ENCODE measurements around the gene ESR2.

- no peak for TF ChIP-seq CTCF (IDR thresholded peaks at IDR 0.05; ENCODE audit: insufficient read depth, low read depth, low read length)
- TF ChIP-seq EZH2 (IDR thresholded peaks at IDR 0.05; ENCODE audit: insufficient read depth, low read length), result no peak
Measured at GRCh38 chr14:64190974-64191502, 103.1 kb downstream of the ESR2 start.

All from astrocyte (in vitro differentiated cells and primary cell).